22Rv1 (cell line): ENCODE data around the gene IFT43.

Experiments
- CTCF ChIP-seq: fragments of 450-650 bp; IDR thresholded peaks from 2 replicates; pipeline ENCODE4 v1.5.1; 2017; ENCODE audit warnings: mild to moderate bottlenecking
- ZFX ChIP-seq: fragments of 450-650 bp; IDR thresholded peaks from 2 replicates; pipeline ENCODE4 v1.6.1; 2017; ENCODE audit warnings: antibody characterized with exemption, borderline replicate concordance

- no peak for TF ChIP-seq CTCF
- no peak for TF ChIP-seq ZFX
These were observed 4.7 kb upstream of the IFT43 start for GRCh38 chr14:75980856-75981255.
